Measurements from ENCODE around the gene ERBB4. TPM values are rescaled to one million over a fixed set of nuclear protein-coding genes. Genes with fewer than 3 reads are reported as not detected.

Gene ERBB4
- total RNA-seq, 2 experiments from 2014 or later = not detected

DNA sequence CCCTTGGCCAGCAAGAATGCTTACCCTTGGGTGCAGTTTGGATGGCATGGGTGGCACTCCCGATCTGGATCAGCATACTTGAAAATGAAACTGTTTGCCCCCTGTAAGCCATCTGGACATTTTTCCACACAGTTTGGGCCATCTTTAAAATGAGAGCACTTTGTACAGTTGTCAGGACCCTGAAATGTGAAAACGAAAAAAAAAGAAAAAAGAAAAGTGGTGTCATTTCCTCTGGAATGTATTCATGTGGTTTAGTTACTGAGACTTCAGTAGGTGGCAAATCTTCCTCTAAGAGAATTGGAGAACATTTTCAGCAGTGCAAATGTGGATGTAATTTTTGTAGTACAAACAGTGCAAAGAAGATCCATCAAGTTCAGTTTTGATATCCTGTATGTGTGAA lies 873.3 kb downstream of the ERBB4 start:
- no peaks in the 10 kb centered on the region for H3K36me3 ChIP-seq (ENCODE audit: insufficient read depth, low read length)
- intact Hi-C loops (cut with DNase I, micrococcal nuclease) = no loop called here
- no peak overlapping the region for H3K4me3 Mint-ChIP-seq
- no peak for ATAC-seq (ENCODE audit: poor library complexity)
- H3K36me3 Mint-ChIP-seq (ENCODE audit: low read depth) = no peaks in the 10 kb centered on the region
- no peak overlapping the region for H3K27ac ChIP-seq (ENCODE audit: low read depth in 1 of 2, low read length in 2 of 2)
- no peaks in the 10 kb centered on the region for H3K4me1 Mint-ChIP-seq (ENCODE audit: low read depth)
- CTCF ChIA-PET = no interaction called here
- H3K27me3 Mint-ChIP-seq = no peaks in the 10 kb centered on the region
- no peak overlapping the region for H3K4me3 ChIP-seq (ENCODE audit: low read length)
- TF ChIP-seq, protein P1, sequence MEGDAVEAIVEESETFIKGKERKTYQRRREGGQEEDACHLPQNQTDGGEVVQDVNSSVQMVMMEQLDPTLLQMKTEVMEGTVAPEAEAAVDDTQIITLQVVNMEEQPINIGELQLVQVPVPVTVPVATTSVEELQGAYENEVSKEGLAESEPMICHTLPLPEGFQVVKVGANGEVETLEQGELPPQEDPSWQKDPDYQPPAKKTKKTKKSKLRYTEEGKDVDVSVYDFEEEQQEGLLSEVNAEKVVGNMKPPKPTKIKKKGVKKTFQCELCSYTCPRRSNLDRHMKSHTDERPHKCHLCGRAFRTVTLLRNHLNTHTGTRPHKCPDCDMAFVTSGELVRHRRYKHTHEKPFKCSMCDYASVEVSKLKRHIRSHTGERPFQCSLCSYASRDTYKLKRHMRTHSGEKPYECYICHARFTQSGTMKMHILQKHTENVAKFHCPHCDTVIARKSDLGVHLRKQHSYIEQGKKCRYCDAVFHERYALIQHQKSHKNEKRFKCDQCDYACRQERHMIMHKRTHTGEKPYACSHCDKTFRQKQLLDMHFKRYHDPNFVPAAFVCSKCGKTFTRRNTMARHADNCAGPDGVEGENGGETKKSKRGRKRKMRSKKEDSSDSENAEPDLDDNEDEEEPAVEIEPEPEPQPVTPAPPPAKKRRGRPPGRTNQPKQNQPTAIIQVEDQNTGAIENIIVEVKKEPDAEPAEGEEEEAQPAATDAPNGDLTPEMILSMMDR (IDR thresholded peaks at IDR 0.05) = no peak
- H3K27me3 ChIP-seq (ENCODE audit: control insufficient read depth in 1 of 2, insufficient read depth in 2 of 2, low read length in 2 of 2) = no peaks in the 10 kb centered on the region
- no peak for DNase-seq
- H3K9me3 Mint-ChIP-seq = peaks cover 5% of the 10 kb centered on the region
- no peaks in the 10 kb centered on the region for H3K9me3 ChIP-seq (ENCODE audit: control insufficient read depth in 1 of 2, insufficient read depth in 1 of 2, low read length in 2 of 2)
- H3K27ac Mint-ChIP-seq = no peak overlapping the region
- POLR2A ChIA-PET = no interaction called here
- H3K4me1 ChIP-seq (ENCODE audit: insufficient read depth, low read length) = no peaks in the 10 kb centered on the region

DNA sequence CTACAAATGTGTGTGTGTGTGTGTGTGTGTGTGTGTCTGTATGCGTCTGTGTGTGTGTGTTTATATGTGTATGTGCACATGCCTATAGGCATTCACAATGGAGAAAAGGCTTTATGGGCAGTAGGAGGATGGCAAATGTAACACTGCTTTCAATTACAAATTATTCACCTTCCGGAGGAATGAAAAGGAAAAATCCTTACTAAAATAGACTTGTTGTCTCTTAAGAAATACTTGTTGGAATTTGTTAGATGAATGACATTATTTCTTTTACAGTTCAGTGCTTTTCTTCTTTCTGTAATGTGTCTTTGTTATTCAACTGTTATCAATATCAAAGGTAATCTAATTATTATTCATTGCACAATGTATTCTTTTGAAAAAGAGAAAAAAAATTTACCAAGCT lies 874.3 kb downstream of the ERBB4 start:
- intact Hi-C loops (cut with DNase I, micrococcal nuclease) = no loop called here

DNA sequence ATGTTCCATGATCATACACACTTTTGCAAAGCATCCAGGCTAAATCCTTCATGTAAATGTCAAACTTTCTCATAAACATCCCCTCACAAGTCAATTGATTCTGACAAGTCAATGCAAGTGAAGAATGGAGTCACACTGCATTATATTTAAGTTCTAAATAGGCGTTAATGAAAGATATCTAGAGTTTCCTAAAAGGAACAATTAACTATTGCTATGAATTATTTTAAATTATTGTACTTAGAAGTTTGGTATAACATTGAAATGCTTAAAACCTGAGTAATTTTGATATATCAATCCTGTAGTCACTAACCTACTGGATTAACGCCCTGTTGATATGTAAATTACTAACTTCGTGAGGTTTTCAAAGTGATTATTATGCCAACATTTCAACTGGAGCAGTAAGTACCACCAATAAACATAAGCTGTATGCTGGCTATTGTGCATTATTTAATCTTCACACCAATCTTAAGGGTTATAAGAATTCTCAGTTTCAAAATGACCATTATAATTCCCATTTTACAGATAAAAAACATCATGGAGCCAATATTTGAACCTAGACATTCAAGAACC lies 884.3 kb downstream of the ERBB4 start:
- peaks cover 0 to 4% of the 10 kb centered on the region in 2 experiments for H3K9me3 ChIP-seq (ENCODE audit: control insufficient read depth in 1 of 2, insufficient read depth in 1 of 2, low read length in 2 of 2)
- ChIA-PET CTCF (no interaction called here), POLR2A (no interaction called here)
- intact Hi-C loops (cut with DNase I, micrococcal nuclease) = no loop called here
- Mint-ChIP-seq H3K4me3 (no peak overlapping the region), H3K27me3 (no peaks in the 10 kb centered on the region), H3K36me3 (ENCODE audit: low read depth) (no peaks in the 10 kb centered on the region), H3K4me1 (ENCODE audit: low read depth) (no peaks in the 10 kb centered on the region), H3K9me3 (no peaks in the 10 kb centered on the region), H3K27ac (no peak overlapping the region)
- ATAC-seq (ENCODE audit: poor library complexity) (no peak), DNase-seq (no peak)
- H3K27ac ChIP-seq (ENCODE audit: low read depth in 1 of 2, low read length in 2 of 2) = no peak overlapping the region
- TF ChIP-seq, protein P1 (IDR thresholded peaks at IDR 0.05) = no peak
- H3K4me1 ChIP-seq (ENCODE audit: insufficient read depth, low read length) = no peaks in the 10 kb centered on the region
- H3K4me3 ChIP-seq (ENCODE audit: low read length) = no peak overlapping the region
- H3K36me3 ChIP-seq (ENCODE audit: insufficient read depth, low read length) = no peaks in the 10 kb centered on the region
- H3K27me3 ChIP-seq (ENCODE audit: control insufficient read depth in 1 of 2, insufficient read depth in 2 of 2, low read length in 2 of 2) = no peaks in the 10 kb centered on the region

More for the DNA sequence above, 874.3 kb downstream of the ERBB4 start:
- ATAC-seq (ENCODE audit: poor library complexity) = no peak
- ChIA-PET CTCF (no interaction called here), POLR2A (no interaction called here)
- no peaks in the 10 kb centered on the region for H3K9me3 ChIP-seq (ENCODE audit: control insufficient read depth in 1 of 2, insufficient read depth in 1 of 2, low read length in 2 of 2)
- no peaks in the 10 kb centered on the region for H3K27me3 Mint-ChIP-seq
- DNase-seq = no peak
- no peak overlapping the region for H3K4me3 Mint-ChIP-seq
- no peaks in the 10 kb centered on the region for H3K36me3 ChIP-seq (ENCODE audit: insufficient read depth, low read length)
- H3K36me3 Mint-ChIP-seq (ENCODE audit: low read depth) = no peaks in the 10 kb centered on the region
- no peaks in the 10 kb centered on the region for H3K4me1 ChIP-seq (ENCODE audit: insufficient read depth, low read length)
- TF ChIP-seq, protein P1 (IDR thresholded peaks at IDR 0.05) = no peak
- peaks cover 5% of the 10 kb centered on the region for H3K9me3 Mint-ChIP-seq
- H3K27ac ChIP-seq (ENCODE audit: low read depth in 1 of 2, low read length in 2 of 2) = no peak overlapping the region
- no peaks in the 10 kb centered on the region for H3K4me1 Mint-ChIP-seq (ENCODE audit: low read depth)
- no peak overlapping the region for H3K27ac Mint-ChIP-seq
- no peak overlapping the region for H3K4me3 ChIP-seq (ENCODE audit: low read length)
- no peaks in the 10 kb centered on the region for H3K27me3 ChIP-seq (ENCODE audit: control insufficient read depth in 1 of 2, insufficient read depth in 2 of 2, low read length in 2 of 2)

Data from CD4-positive, alpha-beta T cell (primary cell).